Coronary artery (tissue), 2 donors: ENCODE measurements around the gene ENO2.
A peak's percentile ranks its signal among the peaks of the same experiment; 100 is the strongest.
"Not testable (repeated sequence)": the region's sequence is repeated elsewhere in the genome, so short reads cannot be mapped to it uniquely, and the experiment has no call there.

Experiments
- DNase-seq: peaks from one replicate; pipeline ENCODE4 v3.0.0-alpha.2; 2017; ENCODE audit warnings: low spot score
- H3K27ac ChIP-seq, 2 donors: fragments of 200-600 bp; sonication (generic); one replicate each; pipeline ENCODE4 v1.5.1; 2016 to 2019
- H3K4me3 ChIP-seq: fragments of 200-600 bp; sonication (generic); 2 replicates; pipeline ENCODE4 v1.5.1; 2016; ENCODE audit warnings: mild to moderate bottlenecking, moderate library complexity
- CTCF ChIP-seq: fragments of 200-600 bp; sonication (generic); IDR thresholded peaks from one replicate; pipeline ENCODE4 v1.5.1; 2019; ENCODE audit warnings: antibody characterized with exemption

The ENO2 gene

GRCh38 chr12:6914246-6914946, at the start of gene ENO2:
Gene ENO2, plus strand, starts transcription at chr12:6914580. Its CDS starts 1,253 bp downstream, at chr12:6915833.
- TF ChIP-seq CTCF = no peak
- H3K4me3 ChIP-seq = peak within 1 kb of the TSS; percentile 79
- H3K27ac ChIP-seq = peak within 1 kb of the TSS; percentile 90 to 96
- peak; percentile 87 for DNase-seq

GRCh38 chr12:6865307-6865706, 49.1 kb upstream of the ENO2 start:
- H3K27ac ChIP-seq, H3K4me3 ChIP-seq, DNase-seq: not testable (repeated sequence)

- no peak for TF ChIP-seq CTCF
- no peak for DNase-seq
- Histone ChIP-seq H3K27ac (peak overlapping the region; percentile 93 to 99), H3K4me3 (peak overlapping the region; percentile 81)
Measured at GRCh38 chr12:6866163-6866919, 48.0 kb upstream of the ENO2 start.

GRCh38 chr12:6866920-6867412, 47.4 kb upstream of the ENO2 start:
- Histone ChIP-seq H3K4me3 (peak overlapping the region; percentile 81), H3K27ac (peak overlapping the region; percentile 93 to 99)
- DNase-seq = peak; percentile 92
- no peak for TF ChIP-seq CTCF

- H3K4me3 ChIP-seq = peak within 1 kb of the TSS; percentile 81
- peak within 1 kb of the TSS; percentile 93 to 99 for H3K27ac ChIP-seq
- DNase-seq = no peak
- no peak for TF ChIP-seq CTCF
Measured at GRCh38 chr12:6867413-6868210, 46.8 kb upstream of the ENO2 start, which contains the start of gene TPI1. Gene TPI1, plus strand, starts transcription at chr12:6867531. Its CDS starts 36 bp downstream, at chr12:6867567.

GRCh38 chr12:6868211-6869048, 46.0 kb upstream of the ENO2 start:
- peak overlapping the region; percentile 93 to 99 for H3K27ac ChIP-seq
- peak overlapping the region; percentile 81 for H3K4me3 ChIP-seq
- DNase-seq = no peak
- no peak for TF ChIP-seq CTCF
